IgD-negative memory B cell (primary cell): ENCODE results near the gene SOWAHB. TPM values are rescaled to one million over a fixed set of nuclear protein-coding genes. Genes with fewer than 3 reads are reported as not detected.

ENCODE experiments used
- polyA plus RNA-seq: library from polyadenylated mRNA; unstranded; fragments of 300-500 nt; fragmentation: Illumina TruSeq; gene quantifications from one replicate; pipeline ENCODE4 v1.2.3, GENCODE V29; 2021

The SOWAHB gene
- polyA plus RNA-seq, 1 donor from 2014 or later = not detected

Other genes starting within 250 kb of the SOWAHB start
- gene SEPTIN11, start 51.6 kb upstream of the SOWAHB start, polyA plus RNA-seq = 15.8 TPM
- 341 TPM for gene CCNI, start 177.8 kb upstream of the SOWAHB start, polyA plus RNA-seq